ENCODE measurements around the gene SMARCC1. TPM values are rescaled to one million over a fixed set of nuclear protein-coding genes. Genes with fewer than 3 reads are reported as not detected.

Gene SMARCC1
- total RNA-seq, 2 experiments from 2014 or later, result 82.5 to 84.5 TPM

DNA sequence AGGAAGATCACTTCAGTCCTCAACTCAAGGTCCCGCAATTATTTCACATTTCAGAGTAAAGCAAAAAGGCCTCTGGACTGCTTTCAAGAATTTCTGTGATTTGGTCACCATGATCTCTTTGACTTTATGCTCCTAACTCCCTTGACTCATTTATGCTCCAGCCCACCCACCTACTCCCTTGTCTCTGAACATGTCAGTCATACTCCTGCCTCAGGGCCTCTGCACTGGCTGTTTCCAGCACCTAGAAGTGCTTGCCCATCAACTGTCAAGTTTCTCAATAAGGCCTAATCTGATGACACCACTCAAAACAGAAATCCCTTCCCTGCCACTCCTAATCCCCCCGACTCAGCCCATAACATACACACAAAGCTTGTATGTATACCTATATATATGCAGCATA, 166.9 kb downstream of the SMARCC1 start:
- Mint-ChIP-seq H3K36me3 (ENCODE audit: low read depth) (peaks cover 26% of the 10 kb centered on the region), H3K4me3 (no peak overlapping the region), H3K9me3 (no peaks in the 10 kb centered on the region), H3K4me1 (ENCODE audit: low read depth) (no peaks in the 10 kb centered on the region), H3K27me3 (ENCODE audit: low read depth) (no peaks in the 10 kb centered on the region), H3K27ac (no peak overlapping the region)
- CTCF ChIA-PET, result interaction anchor here (1.2 kb wide), 1 partner anchor 10 kb away, joined by 4 read pairs; no protein-coding TSS in a partner anchor
- DNase-seq, result no peak
- intact Hi-C loops (cut with micrococcal nuclease), result no loop called here

DNA sequence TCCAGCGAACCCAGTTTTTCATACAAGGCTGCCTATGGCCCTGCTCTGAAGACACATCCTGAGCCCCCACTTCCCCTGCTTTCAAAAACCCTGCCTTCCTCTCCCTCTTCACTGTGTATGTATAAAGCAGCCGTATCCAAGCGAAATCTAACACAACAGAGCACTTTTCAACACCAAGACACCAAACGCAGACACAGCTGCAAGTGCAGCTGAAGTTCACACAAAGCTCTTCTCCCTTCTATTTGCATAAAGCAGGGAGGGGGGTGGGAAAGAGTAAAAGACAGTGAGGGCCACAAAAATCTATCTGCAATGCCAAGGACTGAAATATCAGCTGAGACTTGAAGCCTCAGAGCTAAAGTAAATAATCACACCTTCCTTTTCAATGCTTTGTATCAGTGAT, 168.0 kb downstream of the SMARCC1 start:
- intact Hi-C loops (cut with micrococcal nuclease), result no loop called here
- H3K36me3 Mint-ChIP-seq (ENCODE audit: low read depth), result peaks cover 22% of the 10 kb centered on the region
- no peaks in the 10 kb centered on the region for H3K27me3 Mint-ChIP-seq (ENCODE audit: low read depth)
- H3K9me3 Mint-ChIP-seq, result no peaks in the 10 kb centered on the region
- H3K4me3 Mint-ChIP-seq, result no peak overlapping the region
- no peaks in the 10 kb centered on the region for H3K4me1 Mint-ChIP-seq (ENCODE audit: low read depth)
- H3K27ac Mint-ChIP-seq, result no peak overlapping the region
- DNase-seq, result no peak
- CTCF ChIA-PET, result no interaction called here

DNA sequence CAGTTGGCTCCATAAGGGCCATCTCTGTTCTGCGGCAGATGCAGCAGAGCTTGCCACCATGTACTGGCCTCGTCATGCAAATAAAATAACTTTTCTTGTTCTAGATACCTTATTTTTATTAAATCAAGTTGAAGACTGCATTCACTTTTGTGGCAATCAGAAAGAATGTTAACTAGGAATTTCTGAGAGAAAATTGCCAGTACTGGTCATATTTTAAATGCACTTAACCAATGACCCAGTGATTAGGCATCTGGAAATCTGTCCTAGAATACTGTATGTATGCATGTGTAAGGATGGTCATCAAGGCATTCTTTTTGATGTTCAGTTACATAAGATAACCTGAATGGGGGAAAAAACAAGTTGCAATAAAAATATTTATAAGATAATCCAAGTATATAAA, 168.8 kb downstream of the SMARCC1 start:
- H3K9me3 Mint-ChIP-seq, result no peaks in the 10 kb centered on the region
- H3K4me1 Mint-ChIP-seq (ENCODE audit: low read depth), result no peaks in the 10 kb centered on the region
- CTCF ChIA-PET, result no interaction called here
- no peaks in the 10 kb centered on the region for H3K27me3 Mint-ChIP-seq (ENCODE audit: low read depth)
- intact Hi-C loops (cut with micrococcal nuclease), result no loop called here
- H3K36me3 Mint-ChIP-seq (ENCODE audit: low read depth), result peaks cover 20% of the 10 kb centered on the region
- no peak overlapping the region for H3K4me3 Mint-ChIP-seq
- H3K27ac Mint-ChIP-seq, result no peak overlapping the region
- DNase-seq, result no peak

DNA sequence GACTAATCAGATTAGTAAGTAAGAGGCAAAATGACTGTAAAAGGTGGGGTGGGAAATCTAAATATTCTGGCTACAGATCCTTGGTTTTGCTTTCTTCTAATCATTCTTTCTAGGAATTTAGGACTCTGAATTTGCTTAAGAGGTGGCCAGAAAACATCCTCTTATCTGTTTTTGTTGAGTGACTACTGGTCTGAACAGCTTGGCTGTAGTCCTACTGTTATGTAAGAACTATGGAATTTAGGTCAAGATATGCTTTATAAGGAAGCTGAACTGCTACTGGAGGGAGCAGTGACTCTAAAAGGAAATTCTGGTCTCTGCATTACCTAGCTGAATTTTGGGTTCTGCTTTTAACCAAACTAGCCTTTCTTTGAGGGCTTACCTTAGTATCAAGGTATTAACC, 169.5 kb downstream of the SMARCC1 start:
- no peak for DNase-seq
- Mint-ChIP-seq H3K4me3 (no peak overlapping the region), H3K36me3 (ENCODE audit: low read depth) (peaks cover 22% of the 10 kb centered on the region), H3K9me3 (no peaks in the 10 kb centered on the region), H3K27me3 (ENCODE audit: low read depth) (no peaks in the 10 kb centered on the region), H3K27ac (no peak overlapping the region), H3K4me1 (ENCODE audit: low read depth) (no peaks in the 10 kb centered on the region)
- CTCF ChIA-PET, result interaction anchor here (0.6 kb wide), 1 partner anchor 72 kb away, joined by 3 read pairs; no protein-coding TSS in a partner anchor
- intact Hi-C loops (cut with micrococcal nuclease), result no loop called here

DNA sequence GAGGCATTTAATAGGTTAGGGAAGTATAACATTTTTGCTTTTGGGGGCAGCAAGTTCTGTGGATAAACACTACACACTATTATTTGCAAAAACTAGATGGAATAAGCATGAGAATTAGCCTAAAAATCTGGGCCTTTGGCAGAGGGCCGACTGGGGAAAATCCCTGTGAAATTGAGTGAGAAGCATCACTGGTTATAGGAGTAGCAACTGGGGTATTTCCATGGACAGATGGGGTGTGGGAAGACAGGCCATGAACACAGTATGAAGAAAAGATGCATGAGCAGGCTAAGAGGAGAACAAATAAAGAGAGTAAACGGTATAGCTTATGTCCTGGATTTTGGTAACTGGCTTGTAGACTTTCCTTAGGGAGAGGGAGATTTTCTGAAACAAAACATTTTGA, 170.1 kb downstream of the SMARCC1 start:
- no peaks in the 10 kb centered on the region for H3K27me3 Mint-ChIP-seq (ENCODE audit: low read depth)
- H3K27ac Mint-ChIP-seq, result no peak overlapping the region
- H3K4me3 Mint-ChIP-seq, result no peak overlapping the region
- no peak for DNase-seq
- H3K4me1 Mint-ChIP-seq (ENCODE audit: low read depth), result no peaks in the 10 kb centered on the region
- H3K9me3 Mint-ChIP-seq, result no peaks in the 10 kb centered on the region
- CTCF ChIA-PET, result interaction anchor here (0.6 kb wide), 1 partner anchor 72 kb away, joined by 3 read pairs; no protein-coding TSS in a partner anchor
- H3K36me3 Mint-ChIP-seq (ENCODE audit: low read depth), result peaks cover 23% of the 10 kb centered on the region
- intact Hi-C loops (cut with micrococcal nuclease), result no loop called here

DNA sequence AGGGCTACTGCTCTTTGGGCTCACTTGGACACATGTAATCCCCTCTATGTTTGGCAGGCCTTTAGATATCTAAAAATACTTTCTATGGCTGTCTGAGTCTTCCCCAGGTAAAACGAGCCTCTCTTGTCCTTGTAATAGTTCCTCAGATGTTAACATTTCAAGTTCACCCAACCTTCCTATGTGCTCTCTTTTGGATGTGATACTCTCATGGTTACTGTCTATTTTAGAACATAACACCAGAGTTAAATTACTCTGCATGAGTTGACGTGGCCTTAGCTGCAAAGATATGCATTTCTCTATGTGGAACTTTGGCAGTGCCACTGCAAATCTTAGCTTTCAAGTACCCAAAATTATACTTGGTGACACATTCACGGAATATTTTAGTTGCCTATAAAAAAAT, 171.1 kb downstream of the SMARCC1 start:
- DNase-seq, result no peak
- no peak overlapping the region for H3K4me3 Mint-ChIP-seq
- H3K27me3 Mint-ChIP-seq (ENCODE audit: low read depth), result no peaks in the 10 kb centered on the region
- no peaks in the 10 kb centered on the region for H3K9me3 Mint-ChIP-seq
- H3K27ac Mint-ChIP-seq, result no peak overlapping the region
- no peaks in the 10 kb centered on the region for H3K4me1 Mint-ChIP-seq (ENCODE audit: low read depth)
- CTCF ChIA-PET, result no interaction called here
- H3K36me3 Mint-ChIP-seq (ENCODE audit: low read depth), result peaks cover 23% of the 10 kb centered on the region
- intact Hi-C loops (cut with micrococcal nuclease), result no loop called here

DNA sequence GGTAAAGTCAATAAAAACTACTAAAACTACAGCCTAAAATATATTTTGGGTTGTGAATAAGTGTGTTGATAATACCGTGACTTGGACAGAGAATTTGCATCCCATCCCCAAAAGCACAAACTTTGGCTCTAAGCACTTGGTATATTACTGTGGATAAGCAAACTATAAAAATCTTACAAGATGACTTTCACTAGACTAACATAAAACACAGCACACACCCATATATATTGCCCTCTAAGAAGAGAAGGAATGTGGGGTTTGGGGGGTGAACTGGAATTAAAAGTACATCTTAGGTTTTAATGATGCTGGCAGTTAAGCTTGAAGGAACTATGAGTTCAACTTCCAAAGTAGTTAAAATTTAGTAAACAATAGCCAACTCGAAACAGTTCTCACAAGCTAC, 174.4 kb downstream of the SMARCC1 start:
- no peak for DNase-seq
- Mint-ChIP-seq H3K27me3 (ENCODE audit: low read depth) (no peaks in the 10 kb centered on the region), H3K4me3 (no peak overlapping the region), H3K4me1 (ENCODE audit: low read depth) (no peaks in the 10 kb centered on the region), H3K27ac (no peak overlapping the region), H3K9me3 (no peaks in the 10 kb centered on the region), H3K36me3 (ENCODE audit: low read depth) (peaks cover 28% of the 10 kb centered on the region)
- intact Hi-C loops (cut with micrococcal nuclease), result no loop called here
- CTCF ChIA-PET, result interaction anchor here (0.6 kb wide), 1 partner anchor 182 kb away, joined by 4 read pairs; no protein-coding TSS in a partner anchor

DNA sequence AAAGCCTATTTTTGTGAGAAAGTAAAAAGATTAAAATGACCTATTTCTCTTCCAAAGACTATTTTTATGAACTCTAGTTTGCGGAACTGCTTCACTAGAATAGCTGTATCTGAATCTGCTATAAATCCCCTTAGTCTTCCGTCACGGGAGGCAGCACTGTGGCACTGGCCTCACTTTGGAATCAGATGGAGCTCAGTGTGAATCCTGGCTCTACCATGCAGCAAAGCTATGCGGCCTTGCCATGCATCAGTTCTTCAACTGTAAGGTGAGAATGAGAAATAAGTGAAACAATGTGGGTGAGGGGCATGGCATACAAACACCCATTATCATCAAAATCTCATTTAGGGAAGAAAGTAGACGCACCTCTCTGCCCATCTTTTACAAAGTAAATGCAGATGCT, 175.5 kb downstream of the SMARCC1 start:
- no peaks in the 10 kb centered on the region for H3K27me3 Mint-ChIP-seq (ENCODE audit: low read depth)
- CTCF ChIA-PET, result interaction anchor here (0.6 to 0.8 kb wide), 3 partner anchors 17 to 256 kb away, joined by 3 to 4 read pairs (median 3); no protein-coding TSS in a partner anchor
- H3K36me3 Mint-ChIP-seq (ENCODE audit: low read depth), result peaks cover 26% of the 10 kb centered on the region

DNA sequence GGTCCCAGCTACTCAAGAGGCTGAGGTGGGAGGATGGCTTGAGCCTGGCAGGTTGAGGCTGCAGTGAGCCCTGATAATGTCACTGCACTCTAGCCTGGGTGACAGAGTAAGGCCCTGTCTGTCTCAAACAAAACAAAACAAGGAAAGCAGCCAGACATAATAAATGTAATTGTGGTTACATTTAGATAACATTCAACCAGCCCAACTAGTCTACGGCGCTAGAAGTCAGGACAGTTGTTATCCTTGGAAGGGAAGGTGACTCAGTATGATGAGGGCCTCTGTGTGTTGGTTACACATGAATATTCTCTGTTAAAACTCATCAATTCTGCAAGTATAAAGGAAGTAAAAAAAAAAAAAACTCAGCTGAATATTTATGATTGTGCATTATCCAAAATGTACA, 176.0 kb downstream of the SMARCC1 start:
- no peaks in the 10 kb centered on the region for H3K4me1 Mint-ChIP-seq (ENCODE audit: low read depth)
- H3K9me3 Mint-ChIP-seq, result no peaks in the 10 kb centered on the region
- CTCF ChIA-PET, result interaction anchor here (0.6 to 0.8 kb wide), 3 partner anchors 16 to 256 kb away, joined by 3 to 4 read pairs (median 3); no protein-coding TSS in a partner anchor
- no peak for DNase-seq
- peaks cover 26% of the 10 kb centered on the region for H3K36me3 Mint-ChIP-seq (ENCODE audit: low read depth)
- no peaks in the 10 kb centered on the region for H3K27me3 Mint-ChIP-seq (ENCODE audit: low read depth)
- intact Hi-C loops (cut with micrococcal nuclease), result no loop called here
- no peak overlapping the region for H3K27ac Mint-ChIP-seq
- H3K4me3 Mint-ChIP-seq, result no peak overlapping the region

More for the DNA sequence above, 175.5 kb downstream of the SMARCC1 start:
- H3K27ac Mint-ChIP-seq, result no peak overlapping the region
- intact Hi-C loops (cut with micrococcal nuclease), result no loop called here
- no peak overlapping the region for H3K4me3 Mint-ChIP-seq
- no peaks in the 10 kb centered on the region for H3K9me3 Mint-ChIP-seq
- no peaks in the 10 kb centered on the region for H3K4me1 Mint-ChIP-seq (ENCODE audit: low read depth)
- no peak for DNase-seq

DNA sequence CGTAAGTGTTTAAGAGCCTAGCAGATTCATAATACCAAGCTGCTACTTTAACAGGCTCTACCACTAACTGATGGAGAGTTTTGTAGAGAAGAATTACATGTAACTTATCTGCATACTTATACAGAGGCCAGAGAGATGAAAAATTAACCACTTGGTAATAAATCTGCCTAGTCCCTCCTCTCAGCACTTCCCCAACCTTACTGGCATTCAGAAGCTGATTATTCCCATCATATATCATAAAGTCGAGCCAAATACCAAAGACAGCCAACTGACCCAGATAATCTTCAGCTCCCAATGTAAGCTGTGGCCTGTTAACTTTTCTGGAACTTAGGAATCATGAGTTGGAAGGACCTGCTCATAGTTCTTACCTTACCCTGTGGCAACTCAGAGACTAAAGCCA, 177.5 kb downstream of the SMARCC1 start:
- no peaks in the 10 kb centered on the region for H3K27me3 Mint-ChIP-seq (ENCODE audit: low read depth)
- no peak overlapping the region for H3K27ac Mint-ChIP-seq
- H3K4me1 Mint-ChIP-seq (ENCODE audit: low read depth), result no peaks in the 10 kb centered on the region
- intact Hi-C loops (cut with micrococcal nuclease), result no loop called here
- CTCF ChIA-PET, result interaction anchor here (0.6 kb wide), 1 partner anchor 195 kb away, joined by 5 read pairs; no protein-coding TSS in a partner anchor
- H3K9me3 Mint-ChIP-seq, result no peaks in the 10 kb centered on the region
- peaks cover 14% of the 10 kb centered on the region for H3K36me3 Mint-ChIP-seq (ENCODE audit: low read depth)
- DNase-seq, result no peak
- no peak overlapping the region for H3K4me3 Mint-ChIP-seq

DNA sequence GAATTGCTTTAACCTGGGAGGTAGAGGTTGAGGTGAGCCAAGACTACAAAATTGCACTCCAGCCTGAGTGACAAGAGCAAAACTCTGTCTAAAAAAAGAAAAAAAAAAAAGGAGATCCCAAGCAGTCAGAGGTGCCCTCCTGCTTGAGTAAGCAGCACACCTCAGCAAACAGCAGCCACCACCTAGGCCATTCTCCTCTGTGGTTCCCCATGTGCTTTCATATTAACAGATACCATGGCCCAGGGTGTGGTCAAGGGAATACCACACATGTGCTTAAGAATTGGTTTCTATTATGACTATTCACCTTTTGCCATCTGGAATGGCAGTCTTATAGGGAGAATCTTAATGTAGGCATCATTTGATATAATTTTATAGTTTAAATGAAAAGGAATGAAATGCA, 178.4 kb downstream of the SMARCC1 start:
- H3K4me3 Mint-ChIP-seq, result no peak overlapping the region
- H3K9me3 Mint-ChIP-seq, result no peaks in the 10 kb centered on the region
- intact Hi-C loops (cut with micrococcal nuclease), result no loop called here
- CTCF ChIA-PET, result no interaction called here
- DNase-seq, result no peak
- H3K4me1 Mint-ChIP-seq (ENCODE audit: low read depth), result no peaks in the 10 kb centered on the region
- no peaks in the 10 kb centered on the region for H3K27me3 Mint-ChIP-seq (ENCODE audit: low read depth)
- no peak overlapping the region for H3K27ac Mint-ChIP-seq
- H3K36me3 Mint-ChIP-seq (ENCODE audit: low read depth), result peaks cover 11% of the 10 kb centered on the region

DNA sequence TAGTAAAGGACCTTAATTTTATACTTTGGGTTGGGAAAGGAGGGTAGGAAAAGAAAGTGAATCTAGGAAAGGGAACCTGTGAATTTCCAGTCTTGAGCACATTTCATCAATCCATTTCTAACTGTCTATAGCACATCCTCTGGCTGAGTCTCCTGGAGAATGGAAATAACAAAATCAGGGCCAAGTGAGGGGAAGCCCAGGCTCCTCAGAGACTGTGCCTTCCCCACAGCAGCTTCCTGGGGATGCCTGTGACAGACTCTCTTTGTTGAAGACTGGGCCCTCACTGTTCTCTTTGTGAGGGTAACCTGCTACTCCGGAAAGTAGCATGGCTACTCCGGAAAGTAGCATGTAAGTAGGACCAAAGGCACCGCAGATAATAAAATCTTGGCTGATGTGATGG, 180.4 kb downstream of the SMARCC1 start:
- DNase-seq, result no peak
- Mint-ChIP-seq H3K4me1 (ENCODE audit: low read depth) (no peaks in the 10 kb centered on the region), H3K27ac (no peak overlapping the region), H3K36me3 (ENCODE audit: low read depth) (peaks cover 11% of the 10 kb centered on the region), H3K27me3 (ENCODE audit: low read depth) (no peaks in the 10 kb centered on the region), H3K4me3 (no peak overlapping the region), H3K9me3 (no peaks in the 10 kb centered on the region)
- CTCF ChIA-PET, result interaction anchor here (0.6 to 0.7 kb wide), 3 partner anchors 65 to 408 kb away, joined by 3 to 5 read pairs (median 4); no protein-coding TSS in a partner anchor
- intact Hi-C loops (cut with micrococcal nuclease), result no loop called here

DNA sequence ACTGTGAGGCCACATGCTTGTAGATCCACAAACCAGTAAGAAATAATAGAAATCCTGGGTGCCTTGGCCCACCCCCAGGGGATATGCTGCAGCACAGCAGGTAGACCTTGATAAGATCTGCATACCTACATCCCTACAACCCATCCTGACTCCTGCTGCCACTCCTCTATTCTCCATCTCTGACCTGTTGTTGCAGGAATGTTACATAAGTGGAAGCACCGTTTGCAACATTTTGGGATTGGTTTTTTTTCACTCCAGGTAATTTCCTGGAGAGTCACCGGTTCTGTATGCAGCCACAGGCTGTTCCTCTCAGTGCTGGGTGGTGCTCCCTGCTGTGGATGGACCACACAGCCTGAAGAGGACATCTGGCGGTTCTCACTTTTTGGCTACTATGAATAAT, 186.9 kb downstream of the SMARCC1 start:
- Mint-ChIP-seq H3K9me3 (no peaks in the 10 kb centered on the region), H3K4me3 (no peak overlapping the region), H3K36me3 (ENCODE audit: low read depth) (peaks cover 5% of the 10 kb centered on the region), H3K27me3 (ENCODE audit: low read depth) (no peaks in the 10 kb centered on the region), H3K27ac (no peak overlapping the region), H3K4me1 (ENCODE audit: low read depth) (no peaks in the 10 kb centered on the region)
- intact Hi-C loops (cut with micrococcal nuclease), result no loop called here
- CTCF ChIA-PET, result no interaction called here
- no peak for DNase-seq

Measured in activated naive CD4-positive, alpha-beta T cell treated with anti-CD3 and anti-CD28 coated beads for 36 hours (primary cell).